ENCODE results near the gene NRSN1. TPM values are rescaled to one million over a fixed set of nuclear protein-coding genes. Genes with fewer than 3 reads are reported as not detected.

Gene NRSN1
- total and polyA plus RNA-seq, 2 of the 13 experiments (the other 11 are each of a cell fraction or from before 2014, with no cell fraction given): not detected

- TF ChIP-seq ELK4 (CRISPR knock-in tag; IDR thresholded peaks at IDR 0.05; ENCODE audit: borderline replicate concordance) (no peak), ZNF530 (CRISPR knock-in tag; IDR thresholded peaks at IDR 0.05; ENCODE audit: low read depth) (no peak), ZNF773 (CRISPR knock-in tag; IDR thresholded peaks at IDR 0.05; ENCODE audit: borderline replicate concordance) (peak; percentile 91), NR2C2 (CRISPR knock-in tag; IDR thresholded peaks at IDR 0.05; ENCODE audit: borderline replicate concordance) (0 out of 2 replicates have a peak, but pooled peaks have one; percentile 37), ETV6 (CRISPR knock-in tag; conservative IDR thresholded peaks at IDR 0.05) (peak; percentile 90), SP140L (CRISPR knock-in tag; IDR thresholded peaks at IDR 0.05; ENCODE audit: borderline replicate concordance) (0 out of 2 replicates have a peak, but pooled peaks have one; percentile 78), MAF1 (CRISPR knock-in tag; IDR thresholded peaks at IDR 0.05; ENCODE audit: borderline replicate concordance) (no peak), ATF4 (CRISPR knock-in tag; IDR thresholded peaks at IDR 0.05) (peak in 1 of 2 experiments; percentile 68; a peak in 1 of 4 replicates), SMYD3 (CRISPR knock-in tag; IDR thresholded peaks at IDR 0.05) (peak; percentile 92), HNRNPL (IDR thresholded peaks at IDR 0.05; ENCODE audit: low read depth, low read length) (no peak), MIER3 (CRISPR knock-in tag; IDR thresholded peaks at IDR 0.05; ENCODE audit: borderline replicate concordance) (peak; percentile 88; the same call in 1 of the 2 replicates), ZNF761 (CRISPR knock-in tag; conservative IDR thresholded peaks at IDR 0.05) (0 out of 2 replicates have a peak, but pooled peaks have one; percentile 64), ZNF337 (CRISPR knock-in tag; IDR thresholded peaks at IDR 0.05; ENCODE audit: borderline replicate concordance, low read depth) (no peak), BCL6 (CRISPR knock-in tag; IDR thresholded peaks at IDR 0.05) (peak; percentile 74), ZNF577 (CRISPR knock-in tag; IDR thresholded peaks at IDR 0.05; ENCODE audit: borderline replicate concordance, low read depth) (no peak), U2AF1 (optimal IDR thresholded peaks at IDR 0.05; ENCODE audit: low read depth, low read length) (no peak), ZNF703 (CRISPR knock-in tag; IDR thresholded peaks at IDR 0.05; ENCODE audit: borderline replicate concordance) (no peak), CREB3 (CRISPR knock-in tag; IDR thresholded peaks at IDR 0.05) (peak; percentile 98)
- TF ChIP-seq, protein P1, sequence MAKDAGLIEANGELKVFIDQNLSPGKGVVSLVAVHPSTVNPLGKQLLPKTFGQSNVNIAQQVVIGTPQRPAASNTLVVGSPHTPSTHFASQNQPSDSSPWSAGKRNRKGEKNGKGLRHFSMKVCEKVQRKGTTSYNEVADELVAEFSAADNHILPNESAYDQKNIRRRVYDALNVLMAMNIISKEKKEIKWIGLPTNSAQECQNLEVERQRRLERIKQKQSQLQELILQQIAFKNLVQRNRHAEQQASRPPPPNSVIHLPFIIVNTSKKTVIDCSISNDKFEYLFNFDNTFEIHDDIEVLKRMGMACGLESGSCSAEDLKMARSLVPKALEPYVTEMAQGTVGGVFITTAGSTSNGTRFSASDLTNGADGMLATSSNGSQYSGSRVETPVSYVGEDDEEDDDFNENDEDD (CRISPR knock-in tag; IDR thresholded peaks at IDR 0.05; ENCODE audit: borderline replicate concordance): peak; percentile 36; the same call in 1 of the 2 replicates
- TF ChIP-seq, protein P2, sequence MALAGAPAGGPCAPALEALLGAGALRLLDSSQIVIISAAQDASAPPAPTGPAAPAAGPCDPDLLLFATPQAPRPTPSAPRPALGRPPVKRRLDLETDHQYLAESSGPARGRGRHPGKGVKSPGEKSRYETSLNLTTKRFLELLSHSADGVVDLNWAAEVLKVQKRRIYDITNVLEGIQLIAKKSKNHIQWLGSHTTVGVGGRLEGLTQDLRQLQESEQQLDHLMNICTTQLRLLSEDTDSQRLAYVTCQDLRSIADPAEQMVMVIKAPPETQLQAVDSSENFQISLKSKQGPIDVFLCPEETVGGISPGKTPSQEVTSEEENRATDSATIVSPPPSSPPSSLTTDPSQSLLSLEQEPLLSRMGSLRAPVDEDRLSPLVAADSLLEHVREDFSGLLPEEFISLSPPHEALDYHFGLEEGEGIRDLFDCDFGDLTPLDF (CRISPR knock-in tag; IDR thresholded peaks at IDR 0.05): peak; percentile 66
- TF ChIP-seq, protein P3, sequence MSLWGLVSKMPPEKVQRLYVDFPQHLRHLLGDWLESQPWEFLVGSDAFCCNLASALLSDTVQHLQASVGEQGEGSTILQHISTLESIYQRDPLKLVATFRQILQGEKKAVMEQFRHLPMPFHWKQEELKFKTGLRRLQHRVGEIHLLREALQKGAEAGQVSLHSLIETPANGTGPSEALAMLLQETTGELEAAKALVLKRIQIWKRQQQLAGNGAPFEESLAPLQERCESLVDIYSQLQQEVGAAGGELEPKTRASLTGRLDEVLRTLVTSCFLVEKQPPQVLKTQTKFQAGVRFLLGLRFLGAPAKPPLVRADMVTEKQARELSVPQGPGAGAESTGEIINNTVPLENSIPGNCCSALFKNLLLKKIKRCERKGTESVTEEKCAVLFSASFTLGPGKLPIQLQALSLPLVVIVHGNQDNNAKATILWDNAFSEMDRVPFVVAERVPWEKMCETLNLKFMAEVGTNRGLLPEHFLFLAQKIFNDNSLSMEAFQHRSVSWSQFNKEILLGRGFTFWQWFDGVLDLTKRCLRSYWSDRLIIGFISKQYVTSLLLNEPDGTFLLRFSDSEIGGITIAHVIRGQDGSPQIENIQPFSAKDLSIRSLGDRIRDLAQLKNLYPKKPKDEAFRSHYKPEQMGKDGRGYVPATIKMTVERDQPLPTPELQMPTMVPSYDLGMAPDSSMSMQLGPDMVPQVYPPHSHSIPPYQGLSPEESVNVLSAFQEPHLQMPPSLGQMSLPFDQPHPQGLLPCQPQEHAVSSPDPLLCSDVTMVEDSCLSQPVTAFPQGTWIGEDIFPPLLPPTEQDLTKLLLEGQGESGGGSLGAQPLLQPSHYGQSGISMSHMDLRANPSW (CRISPR knock-in tag; IDR thresholded peaks at IDR 0.05; ENCODE audit: borderline replicate concordance): no peak
Observed at GRCh38 chr6:24126586-24127192, 674 bp downstream of the NRSN1 start (continued).
